Frontal cortex (tissue), 4 donors: ENCODE measurements around the gene EPN3. TPM values are rescaled to one million over a fixed set of nuclear protein-coding genes. Genes with fewer than 3 reads are reported as not detected.

ENCODE experiments used
- DNase-seq, 2 donors: peaks; one replicate each; pipeline ENCODE4 v3.0.0; 2012; ENCODE audit warnings: low spot score in 2 of 2
- FAIRE-seq: peaks from 2 replicates; lab custom pipeline; 2012; peaks lifted over from hg19 to GRCh38; lab: Jason Lieb, UNC
- total RNA-seq: library from RNA; depleted of rRNA; stranded (reverse); fragments of >200 nt; gene quantifications from one replicate; pipeline ENCODE4 v1.2.3, GENCODE V29; 2014
- donor health status: control.
- donor health status: control.
- donor health status: control.

EPN3 gene
- total RNA-seq, 1 donor from 2014 or later, result 0.41 TPM

DNA sequence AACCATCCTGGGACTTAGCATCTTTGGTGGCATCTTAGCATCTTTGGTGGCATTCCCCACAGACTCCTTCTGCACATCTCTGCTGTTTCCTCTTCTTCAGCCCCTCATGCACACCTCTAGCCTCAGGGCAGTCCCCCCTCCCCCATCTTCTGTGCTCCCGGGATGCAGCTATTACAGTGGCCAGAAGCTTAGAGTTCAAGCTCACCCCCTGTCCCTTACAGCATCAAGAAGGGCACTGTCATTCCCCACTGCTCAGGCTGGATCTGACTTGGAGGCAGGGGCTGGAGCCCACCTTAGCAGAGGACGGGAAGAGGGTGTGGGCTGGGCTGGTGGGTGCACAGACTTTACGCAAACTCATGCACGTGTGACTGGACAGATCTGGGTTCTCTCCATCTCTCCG is 650 bp downstream of the EPN3 start:
- DNase-seq (no peak), FAIRE-seq (no peak)

DNA sequence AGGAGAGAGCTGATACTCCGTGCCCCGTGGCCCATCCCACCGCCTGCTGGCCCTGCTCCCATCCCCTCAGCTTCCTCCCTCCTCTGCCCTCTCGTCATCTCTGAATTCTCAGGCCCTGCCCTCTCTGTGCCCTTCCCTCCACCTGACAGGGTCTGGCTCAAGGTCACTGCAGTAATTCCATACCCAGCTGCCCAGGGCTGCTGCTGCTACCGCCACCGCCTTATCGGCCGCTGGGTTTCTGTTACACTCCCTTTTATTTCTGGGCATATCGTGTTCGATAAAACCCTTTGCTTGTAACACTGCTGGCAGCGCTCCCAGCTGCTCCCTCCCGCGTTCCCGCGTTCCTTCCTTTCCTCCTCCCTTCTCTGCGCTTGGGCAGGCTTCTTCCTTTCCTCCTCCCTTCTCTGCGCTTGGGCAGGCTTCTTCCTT is 1.2 kb downstream of the EPN3 start:
- DNase-seq (peak in 1 of 2 donors; percentile 55), FAIRE-seq (no peak)

DNA sequence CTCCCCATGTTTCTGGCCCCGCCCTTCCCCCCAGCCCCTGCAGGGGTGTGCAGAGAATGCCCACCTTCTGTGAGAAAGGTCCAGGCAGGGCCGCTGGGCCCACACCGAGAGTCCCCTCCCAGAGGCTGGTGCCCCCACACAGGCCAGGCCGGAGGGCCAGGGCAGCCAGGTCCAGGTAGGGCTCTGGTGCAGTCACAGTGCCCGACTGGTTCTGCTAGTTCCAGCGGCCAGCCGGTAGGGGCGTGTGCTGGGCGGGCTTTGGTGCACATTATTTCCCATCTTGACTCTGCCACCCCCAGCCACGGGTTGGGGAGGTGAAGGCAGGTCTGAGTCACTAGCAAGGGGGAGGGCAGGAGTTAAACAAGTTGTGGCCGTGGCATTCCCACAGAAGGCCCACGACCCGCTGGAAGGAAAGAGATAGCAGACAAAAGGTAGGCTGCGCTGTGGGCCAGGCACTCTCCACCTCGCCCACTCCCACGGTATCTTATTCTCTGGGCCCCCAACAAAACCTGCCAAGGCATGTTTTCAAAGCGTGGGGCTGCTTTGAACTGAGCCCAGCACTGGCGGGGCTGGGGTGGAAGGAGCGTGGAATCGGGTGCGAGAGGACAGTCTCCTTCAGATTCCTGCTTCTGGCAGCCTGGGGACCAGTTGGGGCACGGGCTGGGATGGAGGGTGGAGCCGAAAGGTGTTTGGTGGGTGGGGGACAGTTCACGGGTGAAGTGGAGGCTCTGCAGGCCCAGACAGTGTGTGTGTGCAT is 1.9 kb downstream of the EPN3 start:
- DNase-seq, result no peak
- no peak for FAIRE-seq

DNA sequence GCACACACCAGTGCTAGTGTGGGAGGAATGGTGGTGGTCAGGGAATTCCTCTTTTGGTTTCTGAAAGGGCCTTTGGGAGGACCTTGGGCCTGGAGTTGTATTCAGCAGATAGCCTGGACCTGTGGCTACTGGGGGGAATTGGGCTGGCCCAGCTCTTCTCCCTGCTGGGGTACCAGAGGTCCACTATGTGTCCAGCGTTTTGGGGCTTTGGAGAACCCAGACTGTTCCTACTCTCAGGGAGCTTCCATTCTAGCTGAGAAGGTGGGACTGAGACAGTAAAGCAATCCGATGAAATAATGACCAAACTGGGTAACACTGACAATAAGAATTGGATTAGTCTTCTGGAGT is 2.4 kb downstream of the EPN3 start:
- FAIRE-seq, result no peak

DNA sequence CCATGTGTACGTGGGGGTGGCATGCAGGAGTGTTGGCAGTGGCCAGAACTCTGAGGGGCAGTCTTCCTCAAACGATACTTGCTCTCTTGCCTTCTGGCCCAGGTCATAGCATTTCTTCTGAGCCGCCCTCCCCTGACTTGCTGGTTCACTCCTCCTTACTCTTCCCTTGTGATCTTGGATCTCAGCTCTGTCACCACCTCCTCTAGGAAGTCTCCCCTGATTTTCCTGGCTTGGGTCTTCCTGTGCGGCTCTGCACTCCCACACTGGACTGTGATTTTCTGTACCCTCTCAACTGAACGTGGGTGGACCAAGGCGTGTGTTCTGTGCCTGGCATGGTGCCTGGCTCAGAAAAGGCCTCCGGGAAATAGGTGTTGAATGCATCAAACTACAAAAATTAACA is 2.9 kb downstream of the EPN3 start:
- DNase-seq, result no peak

More for the DNA sequence above, 2.4 kb downstream of the EPN3 start:
- DNase-seq, result no peak

DNA sequence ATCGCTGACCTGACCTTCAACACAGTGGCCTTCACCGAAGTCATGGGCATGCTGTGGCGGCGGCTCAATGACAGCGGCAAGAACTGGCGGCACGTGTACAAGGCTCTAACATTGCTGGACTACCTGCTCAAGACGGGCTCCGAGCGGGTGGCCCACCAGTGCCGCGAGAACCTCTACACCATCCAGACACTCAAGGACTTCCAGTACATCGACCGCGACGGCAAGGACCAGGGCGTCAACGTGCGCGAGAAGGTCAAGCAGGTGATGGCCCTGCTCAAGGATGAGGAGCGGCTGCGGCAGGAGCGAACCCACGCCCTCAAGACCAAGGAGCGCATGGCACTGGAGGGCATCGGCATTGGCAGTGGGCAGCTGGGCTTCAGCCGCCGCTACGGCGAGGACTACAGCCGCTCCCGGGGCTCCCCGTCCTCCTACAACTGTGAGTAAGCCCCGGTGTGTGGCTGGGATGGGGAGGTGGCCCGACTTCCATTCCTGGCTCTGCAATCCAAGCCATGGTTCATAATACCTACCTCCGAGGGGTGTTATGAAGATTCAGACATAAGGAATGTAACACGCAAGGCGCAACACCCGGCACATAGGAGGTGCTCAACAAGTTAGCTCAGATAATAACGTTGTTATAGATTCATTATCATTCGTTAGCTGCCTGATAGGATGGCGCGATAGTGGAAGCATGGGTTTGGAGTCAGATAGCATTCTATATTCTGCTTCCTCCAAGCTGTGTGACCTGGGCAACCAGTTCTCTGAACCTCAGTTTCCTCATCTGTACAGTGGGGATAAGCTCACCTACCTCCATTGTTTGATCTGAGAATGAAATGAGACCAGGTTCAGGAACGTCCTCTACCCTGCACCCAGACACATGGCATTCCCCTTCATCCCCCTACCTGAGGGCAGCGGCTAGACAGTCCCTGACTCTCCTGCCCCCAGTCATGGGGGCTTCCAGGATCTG is 4.4 kb downstream of the EPN3 start:
- no peak for FAIRE-seq

More for the DNA sequence above, 2.9 kb downstream of the EPN3 start:
- no peak for FAIRE-seq

DNA sequence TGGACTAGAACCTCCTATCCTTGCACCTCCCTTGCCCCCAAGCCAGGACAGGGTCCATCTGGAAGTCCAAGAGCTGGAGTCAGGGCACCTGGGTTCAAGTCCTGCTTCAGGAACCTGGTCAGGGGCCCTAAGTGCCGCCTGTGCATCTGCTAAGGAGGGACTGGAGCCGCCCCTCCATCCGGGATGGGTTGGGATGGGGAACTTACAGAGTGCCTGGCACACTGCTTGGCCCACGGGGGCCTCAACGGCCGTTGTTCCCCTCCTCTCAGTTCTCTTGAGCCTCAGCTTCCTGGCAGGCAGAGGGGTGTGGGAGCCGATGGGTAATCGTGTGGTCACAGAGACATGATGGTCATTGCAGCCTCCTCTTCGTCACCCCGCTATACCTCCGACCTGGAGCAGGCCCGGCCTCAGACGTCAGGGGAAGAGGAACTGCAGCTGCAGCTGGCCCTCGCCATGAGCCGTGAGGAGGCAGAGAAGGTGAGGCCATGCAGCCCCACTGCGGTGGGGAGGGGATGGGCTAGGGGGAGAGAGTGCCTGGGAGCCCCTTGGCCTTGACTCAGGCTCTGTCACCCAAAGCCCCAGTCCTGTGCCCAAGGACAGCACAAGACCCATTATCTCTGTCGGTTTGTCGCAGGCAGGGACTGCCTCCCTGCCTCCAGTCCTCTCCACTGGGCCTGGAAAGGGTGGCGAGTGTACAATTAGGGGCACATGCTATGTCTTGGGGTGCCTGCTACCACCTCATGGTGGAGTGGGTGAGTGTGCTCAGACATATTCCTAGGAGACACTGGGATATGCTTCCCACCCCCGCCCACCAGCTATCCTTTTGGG is 5.4 kb downstream of the EPN3 start:
- FAIRE-seq, result no peak
- DNase-seq, result no peak

More for the DNA sequence above, 4.4 kb downstream of the EPN3 start:
- DNase-seq, result no peak

DNA sequence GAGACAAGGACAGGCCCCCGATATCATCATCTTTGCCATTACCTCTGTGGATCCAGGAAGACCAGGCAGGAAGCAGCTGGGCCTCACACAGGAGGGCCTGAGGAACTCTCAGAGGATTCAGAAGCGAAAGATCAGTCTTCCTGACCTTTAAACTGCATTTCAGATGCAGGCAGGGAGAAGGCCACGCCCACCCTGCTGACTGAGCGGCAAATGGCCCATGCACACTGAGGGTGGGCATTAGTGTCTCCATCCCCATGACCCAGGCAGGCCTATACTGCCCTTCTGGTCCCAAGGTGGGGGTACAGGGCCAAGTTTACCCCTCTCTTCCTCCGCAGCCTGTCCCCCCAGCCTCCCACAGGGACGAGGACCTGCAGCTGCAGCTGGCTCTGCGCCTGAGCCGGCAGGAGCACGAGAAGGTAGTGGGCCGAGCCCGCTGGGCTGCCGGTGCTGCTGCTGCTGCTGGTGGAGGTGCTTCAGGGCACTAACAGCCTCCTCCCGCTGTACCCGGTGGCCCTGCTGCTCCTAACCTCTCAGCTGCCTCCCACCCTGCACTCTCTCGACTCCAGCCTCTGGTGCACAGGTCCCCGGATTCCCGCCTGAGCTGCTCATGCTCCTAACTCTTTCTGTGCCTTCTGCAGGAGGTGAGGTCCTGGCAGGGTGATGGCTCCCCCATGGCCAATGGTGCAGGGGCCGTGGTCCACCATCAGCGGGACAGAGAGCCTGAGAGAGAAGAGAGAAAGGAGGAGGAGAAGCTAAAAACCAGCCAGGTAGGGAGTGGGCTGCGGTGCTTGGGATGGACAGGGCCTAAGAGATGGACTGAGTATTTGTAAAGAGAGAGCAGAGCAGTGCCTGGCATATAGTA is 6.2 kb downstream of the EPN3 start:
- no peak for DNase-seq
- no peak for FAIRE-seq

DNA sequence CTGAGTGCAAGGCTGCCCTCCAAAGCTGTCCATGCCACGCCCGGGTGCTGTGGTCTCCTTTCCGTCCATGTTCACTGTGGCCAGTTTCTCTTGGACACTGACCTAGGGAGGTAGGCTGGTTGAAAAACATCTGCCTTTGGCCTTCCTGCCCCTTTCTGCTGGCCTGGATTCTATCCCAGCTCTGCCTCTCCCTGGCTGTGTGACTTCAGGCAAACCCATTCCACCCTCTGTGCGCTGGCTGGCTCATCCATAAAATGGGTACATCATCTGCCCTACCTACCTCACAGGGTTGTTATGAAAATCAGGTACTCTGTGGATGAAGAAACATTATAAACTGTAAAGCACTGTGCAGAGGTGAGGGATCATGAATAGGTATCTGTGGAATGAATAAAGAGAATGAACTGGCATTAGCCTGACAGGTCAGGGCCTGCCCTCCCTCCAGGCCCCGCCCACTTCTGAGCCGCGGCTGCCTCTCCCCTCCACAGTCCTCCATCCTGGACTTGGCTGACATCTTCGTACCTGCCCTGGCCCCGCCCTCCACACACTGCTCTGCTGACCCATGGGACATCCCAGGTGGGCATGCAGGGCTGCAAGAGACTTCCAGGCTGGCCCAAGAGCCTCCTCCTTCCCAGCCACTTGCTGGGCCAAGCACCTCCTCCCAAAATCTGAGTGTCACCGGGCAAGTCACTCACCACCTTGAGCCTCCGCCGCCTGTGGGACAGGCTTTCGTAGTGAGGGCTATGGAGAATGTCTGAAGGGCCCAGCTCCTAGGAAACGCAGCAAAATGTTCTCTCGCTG is 7.4 kb downstream of the EPN3 start:
- FAIRE-seq, result no peak

DNA sequence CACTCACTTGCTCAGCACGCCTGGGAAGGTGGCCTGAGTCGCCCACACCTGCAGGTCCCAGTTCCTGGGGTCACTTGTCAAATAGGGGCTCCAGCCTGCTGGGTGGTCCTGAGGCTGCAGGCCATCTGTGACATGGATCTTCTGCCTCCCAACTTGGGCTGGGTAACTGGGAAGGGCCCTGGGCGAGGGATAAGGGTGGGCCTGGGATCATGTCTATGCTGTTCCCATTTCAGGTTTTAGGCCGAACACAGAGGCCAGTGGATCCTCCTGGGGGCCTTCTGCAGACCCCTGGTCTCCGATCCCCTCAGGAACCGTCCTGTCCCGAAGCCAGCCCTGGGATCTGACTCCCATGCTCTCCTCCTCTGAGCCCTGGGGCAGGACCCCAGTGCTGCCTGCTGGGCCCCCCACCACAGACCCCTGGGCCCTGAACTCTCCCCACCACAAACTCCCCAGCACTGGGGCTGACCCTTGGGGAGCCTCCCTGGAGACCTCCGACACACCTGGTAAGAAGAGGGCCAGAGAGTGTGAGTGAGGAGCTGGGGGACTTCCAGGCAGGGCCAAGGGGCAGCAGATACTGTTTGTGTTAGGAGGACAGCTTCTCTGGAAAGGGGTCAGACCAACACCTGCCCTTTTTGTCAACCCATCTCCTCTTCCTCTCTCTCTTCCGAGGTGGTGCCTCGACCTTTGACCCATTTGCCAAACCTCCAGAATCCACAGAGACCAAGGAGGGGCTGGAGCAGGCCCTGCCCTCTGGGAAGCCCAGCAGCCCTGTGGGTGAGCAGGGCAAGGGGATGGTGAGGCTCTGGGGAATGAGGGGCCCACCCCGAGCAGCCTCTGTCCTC is 8.2 kb downstream of the EPN3 start:
- FAIRE-seq, result no peak
- no peak for DNase-seq

More for the DNA sequence above, 7.4 kb downstream of the EPN3 start:
- DNase-seq, result no peak

DNA sequence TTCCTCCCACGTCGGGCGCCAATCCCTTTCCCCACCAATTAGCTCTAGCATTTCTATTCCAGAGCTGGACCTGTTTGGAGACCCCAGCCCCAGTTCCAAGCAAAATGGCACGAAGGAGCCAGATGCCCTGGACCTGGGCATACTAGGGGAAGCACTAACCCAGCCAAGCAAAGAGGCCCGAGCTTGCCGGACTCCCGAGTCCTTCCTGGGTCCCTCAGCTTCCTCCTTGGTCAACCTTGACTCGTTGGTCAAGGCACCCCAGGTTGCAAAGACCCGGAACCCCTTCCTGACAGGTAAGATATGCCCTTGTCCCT is 8.8 kb downstream of the EPN3 start:
- DNase-seq, result no peak
- FAIRE-seq, result no peak

DNA sequence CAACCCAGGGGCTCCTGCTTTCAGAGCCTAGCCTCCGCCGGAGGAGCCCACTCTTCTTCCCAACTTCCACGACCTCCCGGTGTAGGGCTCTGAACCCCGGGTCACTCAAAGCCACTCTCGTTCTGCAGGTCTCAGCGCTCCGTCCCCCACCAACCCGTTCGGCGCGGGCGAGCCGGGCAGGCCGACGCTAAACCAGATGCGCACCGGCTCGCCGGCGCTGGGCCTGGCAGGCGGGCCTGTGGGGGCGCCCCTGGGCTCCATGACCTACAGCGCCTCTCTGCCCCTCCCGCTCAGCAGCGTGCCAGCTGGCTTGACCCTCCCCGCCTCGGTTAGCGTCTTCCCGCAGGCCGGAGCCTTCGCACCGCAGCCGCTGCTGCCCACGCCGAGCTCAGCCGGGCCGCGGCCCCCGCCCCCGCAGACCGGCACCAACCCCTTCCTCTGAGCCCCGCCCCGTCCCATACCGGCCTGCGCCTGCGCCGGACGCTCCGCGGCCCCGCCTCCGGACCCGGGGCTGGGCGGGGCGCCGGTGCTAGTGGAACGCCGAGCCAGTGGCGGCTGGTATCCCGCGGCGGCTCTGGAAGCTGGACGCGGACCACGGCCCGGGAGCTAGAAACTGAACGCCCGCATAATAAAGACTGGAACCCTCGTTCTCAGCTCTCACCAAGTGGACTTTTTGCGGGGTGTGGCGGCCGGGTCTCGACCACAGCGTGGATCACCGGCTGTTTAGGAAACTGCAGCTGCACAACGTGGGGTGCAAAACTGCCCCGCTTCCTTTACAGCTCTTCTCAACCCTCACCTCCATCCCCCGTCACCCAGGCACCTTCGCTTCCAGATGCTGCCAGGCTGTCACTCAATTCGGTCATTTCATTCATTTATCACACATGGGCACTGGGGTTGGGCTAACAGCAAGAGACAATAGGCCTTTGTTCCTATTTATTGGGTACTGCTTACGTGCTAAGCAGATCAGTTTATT is 9.5 kb downstream of the EPN3 start:
- DNase-seq (peak; percentile 96 to 99), FAIRE-seq (no peak)

DNA sequence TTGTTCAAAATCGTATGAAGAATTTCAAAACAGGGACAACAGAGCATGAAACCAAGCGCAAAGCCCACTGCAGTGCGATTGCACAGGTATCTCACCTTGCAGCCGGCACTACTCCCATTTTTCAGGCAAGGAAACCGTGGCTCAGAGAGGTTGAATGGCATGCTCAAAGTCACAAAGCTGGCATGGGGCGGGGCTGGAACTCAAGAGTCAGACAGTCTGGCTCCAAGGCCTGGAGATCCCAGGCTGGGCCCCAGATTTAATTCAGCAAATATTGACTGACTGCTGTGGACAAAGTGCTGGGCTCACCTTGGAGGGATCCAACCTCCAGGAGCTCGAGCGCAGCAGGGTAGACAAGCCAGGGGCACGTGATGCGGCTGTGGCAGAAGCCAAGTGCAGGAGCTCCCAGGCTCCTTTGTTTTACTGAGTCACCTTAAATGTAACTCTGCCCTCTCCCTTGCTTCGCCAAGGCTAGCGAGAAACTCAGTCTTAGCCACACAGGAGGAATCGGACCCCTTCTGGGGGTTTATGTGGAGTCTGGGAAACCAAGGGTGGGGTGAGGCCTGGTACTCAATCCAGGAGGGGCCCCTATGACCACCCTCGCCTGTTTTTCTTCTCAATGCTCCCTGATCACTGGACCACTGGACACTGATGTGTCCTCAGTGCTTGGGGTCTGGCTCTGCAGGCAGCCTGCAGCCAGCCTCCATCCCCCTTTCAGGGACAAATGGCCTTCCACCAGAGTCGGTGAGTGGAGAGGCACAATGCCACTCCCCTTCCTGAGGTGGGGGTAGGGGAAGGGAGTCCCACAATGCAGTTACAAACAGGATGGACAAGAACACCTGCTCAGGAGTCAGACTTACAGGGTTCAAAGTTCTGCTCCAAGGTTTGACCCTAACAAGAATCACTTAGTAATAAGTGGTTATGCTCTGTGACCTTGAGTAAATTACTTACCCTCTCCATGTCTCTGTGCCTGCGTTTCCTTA is 10.6 kb downstream of the EPN3 start:
- DNase-seq, result no peak
- no peak for FAIRE-seq

DNA sequence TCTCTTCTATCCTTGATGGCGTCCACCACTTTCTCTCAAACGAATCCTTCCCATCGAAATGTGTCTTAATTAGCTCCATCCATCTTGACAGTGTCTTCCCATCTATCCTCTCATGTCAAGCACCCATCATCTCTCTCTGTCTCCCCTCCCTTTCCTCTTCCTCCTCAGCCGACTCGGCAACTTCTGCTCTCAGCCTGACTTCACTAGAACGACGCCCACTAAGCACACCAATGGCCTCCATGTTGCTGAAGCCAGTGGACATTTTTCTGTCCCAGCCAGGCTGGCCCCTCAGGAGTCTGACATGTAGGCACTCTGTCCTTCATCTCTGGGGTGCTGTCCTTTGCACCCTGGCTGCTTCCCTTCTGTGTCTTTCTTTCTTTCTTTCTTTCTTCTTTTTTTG is 12.0 kb downstream of the EPN3 start:
- no peak for DNase-seq
- no peak for FAIRE-seq

DNA sequence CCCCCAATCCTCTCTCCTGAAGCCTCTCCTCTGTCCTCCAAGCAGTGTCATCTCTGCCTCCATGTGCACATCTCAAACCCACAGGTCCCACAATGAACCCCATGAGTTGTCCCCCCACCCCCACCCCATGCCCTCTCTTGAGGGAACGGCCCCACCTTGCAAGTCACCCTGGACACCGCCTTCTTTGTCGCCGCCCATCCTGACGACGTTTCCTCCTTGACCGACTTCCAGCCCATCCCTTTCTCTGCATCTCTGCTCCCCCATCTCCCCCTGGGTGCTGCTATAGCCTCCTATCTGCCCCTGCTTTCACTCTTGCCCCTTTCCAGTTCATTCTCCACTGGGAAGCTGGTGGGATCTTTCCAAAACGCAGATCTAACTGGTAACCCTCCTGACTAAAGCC is 12.8 kb downstream of the EPN3 start:
- no peak for FAIRE-seq

DNA sequence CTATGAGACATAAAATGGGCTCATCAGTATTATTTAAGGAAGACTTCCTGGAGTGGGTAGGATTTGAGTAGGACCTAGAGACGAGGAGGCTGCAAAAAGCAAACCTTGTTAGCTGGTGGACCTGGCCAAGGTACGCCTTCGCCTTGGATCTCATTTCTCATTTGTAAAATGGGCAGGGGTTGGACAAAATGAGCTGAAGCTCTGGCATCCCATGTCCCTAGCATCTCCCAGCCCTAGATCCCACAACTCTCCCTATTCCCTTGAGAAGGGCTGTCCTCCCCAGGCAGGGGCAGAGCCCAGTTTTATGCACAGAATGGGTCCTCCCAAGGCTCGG is 14.1 kb downstream of the EPN3 start:
- FAIRE-seq, result no peak
- DNase-seq, result no peak

More for the DNA sequence above, 12.8 kb downstream of the EPN3 start:
- DNase-seq, result no peak
